ENCODE results near the gene AK4. TPM values are rescaled to one million over a fixed set of nuclear protein-coding genes. Genes with fewer than 3 reads are reported as not detected.

Gene AK4
- total and polyA plus RNA-seq, 8 donors = 0.68 to 5.8 (median 1.8) TPM

GRCh38 chr1:65176591-65176990 lies 28.6 kb downstream of the AK4 start:
- no peaks in the 10 kb centered on the region for H3K4me1 ChIP-seq
- no peak for ATAC-seq
- no peak overlapping the region for H3K27ac ChIP-seq
- H3K9me3 ChIP-seq = no peaks in the 10 kb centered on the region
- intact Hi-C loops (cut with DNase I) = no loop called here
- H3K36me3 ChIP-seq = no peaks in the 10 kb centered on the region
- no peak overlapping the region for H3K4me3 ChIP-seq
- H3K27me3 ChIP-seq = no peaks in the 10 kb centered on the region
- FAIRE-seq = no peak
- no peak for TF ChIP-seq CTCF (IDR thresholded peaks at IDR 0.05)
- WGBS, 2 donors = 95% methylated on average over 3 of the region's 3 CpGs
- no peak for DNase-seq

DNA sequence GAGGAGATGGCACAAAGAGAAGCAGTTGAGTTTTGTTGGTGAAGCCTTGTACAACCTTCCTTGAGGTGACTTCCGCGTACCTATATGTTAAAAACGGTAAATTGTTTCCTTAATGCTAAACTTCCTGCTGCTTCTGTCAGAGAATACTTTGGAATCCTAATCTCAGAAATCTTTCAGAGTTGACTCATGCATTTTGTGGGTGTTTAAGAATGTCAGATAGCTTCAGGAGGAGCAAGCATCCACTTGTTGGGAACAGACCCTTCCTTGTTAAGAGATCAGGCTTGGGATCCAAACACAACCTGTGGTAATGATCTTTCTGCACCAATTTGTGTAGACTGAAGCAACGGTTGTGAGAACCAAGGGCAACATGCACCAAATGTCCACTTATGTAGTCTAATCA lies 29.5 kb downstream of the AK4 start:
- no peak overlapping the region for H3K27ac ChIP-seq
- no peaks in the 10 kb centered on the region for H3K27me3 ChIP-seq
- 87 to 89% methylated on average over 4 of the region's 4 CpGs for WGBS, 2 donors
- H3K4me3 ChIP-seq = no peak overlapping the region
- no peaks in the 10 kb centered on the region for H3K9me3 ChIP-seq
- DNase-seq (no peak), FAIRE-seq (no peak), ATAC-seq (no peak)
- TF ChIP-seq CTCF (IDR thresholded peaks at IDR 0.05) = no peak
- H3K4me1 ChIP-seq = no peaks in the 10 kb centered on the region
- intact Hi-C loops (cut with DNase I) = no loop called here
- no peaks in the 10 kb centered on the region for H3K36me3 ChIP-seq

DNA sequence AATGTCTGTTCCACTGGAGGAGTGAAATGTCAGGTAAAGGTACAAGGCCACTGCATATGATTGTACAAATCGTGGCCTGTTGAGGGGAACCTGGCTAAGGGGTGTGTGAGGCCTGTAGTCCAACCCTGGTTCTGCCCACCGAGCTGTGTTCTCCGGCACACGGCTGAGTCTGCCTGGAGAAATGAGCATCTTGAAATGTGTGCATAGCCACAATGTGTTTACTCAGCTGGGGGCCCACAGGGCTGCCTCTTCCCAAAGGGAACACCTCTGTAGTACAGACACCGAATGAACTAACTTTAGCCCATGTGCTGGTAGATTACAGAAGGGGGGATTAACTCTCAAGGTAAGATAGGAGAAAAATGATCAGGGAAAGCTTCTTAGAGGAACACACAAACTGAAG lies 30.2 kb downstream of the AK4 start:
- 50 to 55% methylated on average over 5 of the region's 5 CpGs for WGBS, 2 donors
- Histone ChIP-seq H3K36me3 (no peaks in the 10 kb centered on the region), H3K9me3 (no peaks in the 10 kb centered on the region), H3K4me1 (no peaks in the 10 kb centered on the region), H3K27ac (no peak overlapping the region), H3K4me3 (no peak overlapping the region), H3K27me3 (no peaks in the 10 kb centered on the region)
- ATAC-seq (no peak), DNase-seq (no peak), FAIRE-seq (no peak)
- no peak for TF ChIP-seq CTCF (IDR thresholded peaks at IDR 0.05)
- intact Hi-C loops (cut with DNase I) = no loop called here

- no peaks in the 10 kb centered on the region for H3K4me1 ChIP-seq
- no peak for TF ChIP-seq CTCF (IDR thresholded peaks at IDR 0.05)
Measured at GRCh38 chr1:65179148-65179547, 31.1 kb downstream of the AK4 start.

GRCh38 chr1:65180977-65181376 lies 33.0 kb downstream of the AK4 start:
- no peak for ATAC-seq
- 70 to 73% methylated on average over 1 of the region's 1 CpG for WGBS, 2 donors

More at GRCh38 chr1:65179148-65179547, 31.1 kb downstream of the AK4 start:
- H3K27ac ChIP-seq = no peak overlapping the region
- intact Hi-C loops (cut with DNase I) = no loop called here
- FAIRE-seq (no peak), ATAC-seq (no peak), DNase-seq (no peak)
- no peak overlapping the region for H3K4me3 ChIP-seq
- no peaks in the 10 kb centered on the region for H3K36me3 ChIP-seq
- no peaks in the 10 kb centered on the region for H3K27me3 ChIP-seq
- no peaks in the 10 kb centered on the region for H3K9me3 ChIP-seq
- WGBS, 2 donors = 73 to 82% methylated on average over 1 of the region's 1 CpG

More at GRCh38 chr1:65180977-65181376, 33.0 kb downstream of the AK4 start:
- no peak overlapping the region for H3K27ac ChIP-seq
- no peak for FAIRE-seq
- no peaks in the 10 kb centered on the region for H3K27me3 ChIP-seq
- no peaks in the 10 kb centered on the region for H3K36me3 ChIP-seq
- TF ChIP-seq CTCF (IDR thresholded peaks at IDR 0.05) = no peak
- H3K9me3 ChIP-seq = no peaks in the 10 kb centered on the region
- H3K4me1 ChIP-seq = no peaks in the 10 kb centered on the region
- no peak for DNase-seq
- intact Hi-C loops (cut with DNase I) = no loop called here
- H3K4me3 ChIP-seq = no peak overlapping the region

Measured in pancreas (tissue), 10 donors.